Loucy (cell line): ENCODE results near the gene ARGLU1.

ENCODE experiments used
- H2AFZ ChIP-seq: fragments of 200-600 bp; sonication (generic); 2 replicates; pipeline ENCODE4 v1.6.0; 2016; ENCODE audit warnings: antibody characterized with exemption, mild to moderate bottlenecking, low read length, moderate library complexity
- H3F3A ChIP-seq: fragments of 200-600 bp; 2 replicates; pipeline ENCODE4 v1.6.0; 2016; ENCODE audit warnings: antibody characterized with exemption, low read depth, mild to moderate bottlenecking
- H3K27me3 ChIP-seq: fragments of 200-600 bp; sonication (generic); 2 replicates; pipeline ENCODE4 v1.6.1; 2014; ENCODE audit warnings: low read length, mild to moderate bottlenecking; ENCODE audit not compliant: insufficient read depth, poor library complexity, severe bottlenecking
- H3K36me3 ChIP-seq: fragments of 200-600 bp; sonication (generic); 2 replicates; pipeline ENCODE4 v1.6.1; 2016; ENCODE audit warnings: low read length; ENCODE audit not compliant: insufficient read depth
- H3K4me1 ChIP-seq: fragments of 200-600 bp; sonication (generic); 2 replicates; pipeline ENCODE4 v1.5.1; 2014; ENCODE audit warnings: low read length, mild to moderate bottlenecking; ENCODE audit not compliant: insufficient read depth, poor library complexity, severe bottlenecking
- H3K4me2 ChIP-seq: fragments of 200-600 bp; sonication (generic); 2 replicates; pipeline ENCODE4 v1.6.0; 2014; ENCODE audit warnings: antibody characterized with exemption, low read length, low read depth, mild to moderate bottlenecking; ENCODE audit not compliant: poor library complexity, severe bottlenecking
- H3K4me3 ChIP-seq: fragments of 200-600 bp; sonication (generic); 2 replicates; pipeline ENCODE4 v1.5.1; 2014; ENCODE audit warnings: low read length, mild to moderate bottlenecking, mixed read lengths; ENCODE audit not compliant: poor library complexity, severe bottlenecking
- H3K79me2 ChIP-seq: fragments of 200-600 bp; sonication (generic); 2 replicates; pipeline ENCODE4 v1.6.1; 2014; ENCODE audit warnings: low read length; ENCODE audit not compliant: insufficient read depth
- H3K9ac ChIP-seq: fragments of 200-600 bp; sonication (generic); 2 replicates; pipeline ENCODE4 v1.6.0; 2014; ENCODE audit warnings: mild to moderate bottlenecking, low read depth, low read length, moderate library complexity; ENCODE audit not compliant: poor library complexity, severe bottlenecking
- H3K9me2 ChIP-seq: fragments of 200-600 bp; sonication (generic); replicated peaks from 2 replicates; pipeline ENCODE4 v1.6.1; 2016; ENCODE audit warnings: low read depth, low read length, mixed read lengths
- H3K9me3 ChIP-seq: fragments of 200-600 bp; sonication (generic); 2 replicates; pipeline ENCODE4 v1.6.1; 2014; ENCODE audit warnings: mild to moderate bottlenecking, antibody characterized with exemption, low read length, low read depth; ENCODE audit not compliant: insufficient read depth
- H4K20me1 ChIP-seq: fragments of 200-600 bp; sonication (generic); 2 replicates; pipeline ENCODE4 v1.6.0; 2014; ENCODE audit warnings: antibody characterized with exemption, low read length, mild to moderate bottlenecking; ENCODE audit not compliant: insufficient read depth, poor library complexity, severe bottlenecking
- EZH2phosphoT487 ChIP-seq: fragments of 200-600 bp; IDR thresholded peaks from 2 replicates; pipeline ENCODE4 v1.6.1; 2018; ENCODE audit warnings: antibody characterized with exemption, mild to moderate bottlenecking, moderate library complexity, borderline replicate concordance
- TF ChIP-seq, protein P1 (sequence below): fragments of 200-600 bp; sonication (generic); conservative IDR thresholded peaks from 2 replicates; pipeline ENCODE4 v1.5.1; 2014; ENCODE audit warnings: mild to moderate bottlenecking, antibody characterized with exemption, low read length

Gene ARGLU1

DNA sequence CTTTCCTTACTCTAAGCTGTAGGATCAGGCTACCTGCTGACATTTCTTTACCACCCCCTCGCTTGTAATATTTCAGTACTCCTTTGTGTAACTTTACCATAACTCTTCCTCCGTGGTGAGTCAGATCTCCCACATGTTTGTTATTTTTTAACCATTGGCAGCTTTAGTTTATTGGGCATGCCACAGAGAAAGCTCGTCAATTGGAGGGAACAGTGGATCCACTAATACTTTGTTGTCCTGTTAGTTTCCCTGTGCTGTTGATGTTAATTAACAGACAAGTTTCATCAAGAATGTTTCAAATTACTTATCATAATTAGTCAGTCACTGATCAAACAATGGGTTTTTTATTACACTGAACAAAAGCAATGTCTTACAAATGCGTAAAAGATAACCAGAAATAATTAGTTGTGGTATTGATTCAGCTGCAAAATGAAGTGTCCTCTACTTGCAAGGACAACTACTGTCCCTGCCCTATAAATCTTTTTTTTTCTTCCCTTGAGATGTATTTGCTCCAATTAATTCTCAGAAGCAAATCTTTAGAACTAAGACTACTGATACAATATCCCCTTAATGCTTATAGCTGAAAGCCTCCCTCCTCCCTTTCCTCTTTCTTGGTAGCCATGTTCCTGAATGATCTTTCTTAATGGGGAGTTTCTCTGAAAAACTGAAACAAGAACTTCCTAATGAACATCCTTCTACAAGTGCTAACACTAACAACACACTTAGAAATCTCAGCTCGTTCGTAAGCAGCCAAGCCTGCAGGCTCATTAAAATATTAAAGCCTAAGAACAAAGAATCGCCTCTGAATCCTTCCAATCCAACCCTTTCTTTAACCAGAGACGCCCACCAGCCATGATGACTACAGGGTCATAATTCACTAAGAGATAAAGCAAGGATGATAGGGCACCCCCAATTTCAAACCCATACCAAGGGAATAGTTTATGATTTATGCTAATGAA is 54.6 kb downstream of the ARGLU1 start:
- Histone ChIP-seq H3K4me1 (peaks cover 3% of the 10 kb centered on the region), H3K9me3 (no peaks in the 10 kb centered on the region), H3K4me3 (no peak overlapping the region), H3K27me3 (no peaks in the 10 kb centered on the region), H2AFZ (no peak overlapping the region), H3K4me2 (no peak overlapping the region), H3K9me2 (no peaks in the 10 kb centered on the region), H3F3A (no peaks in the 10 kb centered on the region), H3K36me3 (no peaks in the 10 kb centered on the region), H3K9ac (no peak overlapping the region), H4K20me1 (no peaks in the 10 kb centered on the region), H3K79me2 (no peaks in the 10 kb centered on the region)
- TF ChIP-seq EZH2phosphoT487, result no peak
- TF ChIP-seq, protein P1, sequence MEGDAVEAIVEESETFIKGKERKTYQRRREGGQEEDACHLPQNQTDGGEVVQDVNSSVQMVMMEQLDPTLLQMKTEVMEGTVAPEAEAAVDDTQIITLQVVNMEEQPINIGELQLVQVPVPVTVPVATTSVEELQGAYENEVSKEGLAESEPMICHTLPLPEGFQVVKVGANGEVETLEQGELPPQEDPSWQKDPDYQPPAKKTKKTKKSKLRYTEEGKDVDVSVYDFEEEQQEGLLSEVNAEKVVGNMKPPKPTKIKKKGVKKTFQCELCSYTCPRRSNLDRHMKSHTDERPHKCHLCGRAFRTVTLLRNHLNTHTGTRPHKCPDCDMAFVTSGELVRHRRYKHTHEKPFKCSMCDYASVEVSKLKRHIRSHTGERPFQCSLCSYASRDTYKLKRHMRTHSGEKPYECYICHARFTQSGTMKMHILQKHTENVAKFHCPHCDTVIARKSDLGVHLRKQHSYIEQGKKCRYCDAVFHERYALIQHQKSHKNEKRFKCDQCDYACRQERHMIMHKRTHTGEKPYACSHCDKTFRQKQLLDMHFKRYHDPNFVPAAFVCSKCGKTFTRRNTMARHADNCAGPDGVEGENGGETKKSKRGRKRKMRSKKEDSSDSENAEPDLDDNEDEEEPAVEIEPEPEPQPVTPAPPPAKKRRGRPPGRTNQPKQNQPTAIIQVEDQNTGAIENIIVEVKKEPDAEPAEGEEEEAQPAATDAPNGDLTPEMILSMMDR, result no peak

DNA sequence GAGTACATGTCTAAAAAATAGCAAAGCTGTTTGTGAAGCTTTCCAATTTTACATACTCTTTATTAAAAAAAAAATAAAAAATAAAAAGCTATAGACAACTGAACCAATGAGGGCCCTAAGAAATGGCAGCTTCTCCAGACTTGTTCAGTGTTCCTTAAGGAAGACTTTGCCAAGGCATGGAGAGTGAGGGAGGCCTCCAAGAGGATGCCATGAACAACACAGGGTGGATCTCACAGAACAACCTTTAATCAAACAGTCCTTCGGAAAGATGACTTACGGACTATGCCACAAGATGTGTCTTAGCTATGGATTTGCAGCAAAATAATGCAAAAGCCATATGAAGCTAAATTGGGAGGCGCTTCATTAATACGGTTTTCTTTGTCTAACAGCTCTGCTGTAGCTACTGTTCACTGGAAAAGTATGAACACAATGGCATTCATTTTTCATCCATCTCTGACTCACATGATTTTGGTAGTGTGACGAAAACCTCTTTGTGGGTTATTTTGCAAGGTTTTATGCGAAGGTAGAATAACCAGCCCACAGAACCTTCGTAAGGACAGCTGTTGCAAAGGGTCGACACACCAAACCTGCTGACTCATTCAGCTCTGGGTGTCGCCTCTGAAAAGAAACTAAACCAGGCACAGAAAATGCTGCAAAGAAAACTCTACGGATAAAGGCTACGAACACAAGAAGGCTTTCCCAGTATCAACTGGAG is 60.2 kb downstream of the ARGLU1 start:
- peak overlapping the region; percentile 26 for H3K9ac ChIP-seq
- no peaks in the 10 kb centered on the region for H3K9me3 ChIP-seq
- no peaks in the 10 kb centered on the region for H3F3A ChIP-seq
- H3K79me2 ChIP-seq, result no peaks in the 10 kb centered on the region
- no peaks in the 10 kb centered on the region for H3K27me3 ChIP-seq
- H3K36me3 ChIP-seq, result no peaks in the 10 kb centered on the region
- peak overlapping the region; percentile 48 for H3K4me2 ChIP-seq
- no peak for TF ChIP-seq EZH2phosphoT487
- TF ChIP-seq, protein P1, result no peak
- no peaks in the 10 kb centered on the region for H3K9me2 ChIP-seq
- peak overlapping the region; percentile 1 for H3K4me3 ChIP-seq
- H2AFZ ChIP-seq, result peak overlapping the region; percentile 50; the same call in 1 of the 2 replicates
- peaks cover 11% of the 10 kb centered on the region for H3K4me1 ChIP-seq
- no peaks in the 10 kb centered on the region for H4K20me1 ChIP-seq

DNA sequence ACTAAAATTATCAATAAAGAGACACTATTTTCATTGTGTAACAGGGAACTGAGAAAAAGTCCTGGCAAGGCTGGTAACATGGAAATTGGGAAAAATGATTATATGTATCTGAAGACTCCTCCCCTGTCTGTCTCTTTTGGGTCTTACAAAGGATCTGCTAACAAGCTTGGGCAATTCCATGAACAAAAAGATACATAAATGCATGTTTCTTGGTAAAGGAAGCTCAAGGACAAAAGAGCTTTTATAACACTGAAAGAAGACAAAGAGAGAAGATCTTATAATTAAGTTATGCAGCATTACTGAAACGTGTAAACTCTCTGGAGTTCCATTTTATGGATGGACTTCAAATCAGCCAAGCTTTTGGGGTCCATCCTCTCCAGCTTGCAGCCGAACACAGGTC is 61.7 kb downstream of the ARGLU1 start:
- Histone ChIP-seq H3K4me1 (peaks cover 11% of the 10 kb centered on the region), H3K36me3 (no peaks in the 10 kb centered on the region), H3K79me2 (no peaks in the 10 kb centered on the region)

More for the DNA sequence above, 61.7 kb downstream of the ARGLU1 start:
- TF ChIP-seq, protein P1, result no peak
- TF ChIP-seq EZH2phosphoT487, result no peak
- Histone ChIP-seq H3K9me3 (no peaks in the 10 kb centered on the region), H3K27me3 (no peaks in the 10 kb centered on the region), H3K4me2 (no peak overlapping the region), H2AFZ (no peak overlapping the region), H3K9ac (no peak overlapping the region), H3K4me3 (no peak overlapping the region), H3F3A (no peaks in the 10 kb centered on the region), H4K20me1 (no peaks in the 10 kb centered on the region), H3K9me2 (no peaks in the 10 kb centered on the region)
